ENCODE data around the gene NAT16. TPM values are rescaled to one million over a fixed set of nuclear protein-coding genes. Genes with fewer than 3 reads are reported as not detected.

Gene NAT16
- total RNA-seq, 1 donor from 2014 or later, result not detected

- no peaks in the 10 kb centered on the region for H3K27me3 Mint-ChIP-seq (ENCODE audit: low read depth)
- TF ChIP-seq, protein P1, sequence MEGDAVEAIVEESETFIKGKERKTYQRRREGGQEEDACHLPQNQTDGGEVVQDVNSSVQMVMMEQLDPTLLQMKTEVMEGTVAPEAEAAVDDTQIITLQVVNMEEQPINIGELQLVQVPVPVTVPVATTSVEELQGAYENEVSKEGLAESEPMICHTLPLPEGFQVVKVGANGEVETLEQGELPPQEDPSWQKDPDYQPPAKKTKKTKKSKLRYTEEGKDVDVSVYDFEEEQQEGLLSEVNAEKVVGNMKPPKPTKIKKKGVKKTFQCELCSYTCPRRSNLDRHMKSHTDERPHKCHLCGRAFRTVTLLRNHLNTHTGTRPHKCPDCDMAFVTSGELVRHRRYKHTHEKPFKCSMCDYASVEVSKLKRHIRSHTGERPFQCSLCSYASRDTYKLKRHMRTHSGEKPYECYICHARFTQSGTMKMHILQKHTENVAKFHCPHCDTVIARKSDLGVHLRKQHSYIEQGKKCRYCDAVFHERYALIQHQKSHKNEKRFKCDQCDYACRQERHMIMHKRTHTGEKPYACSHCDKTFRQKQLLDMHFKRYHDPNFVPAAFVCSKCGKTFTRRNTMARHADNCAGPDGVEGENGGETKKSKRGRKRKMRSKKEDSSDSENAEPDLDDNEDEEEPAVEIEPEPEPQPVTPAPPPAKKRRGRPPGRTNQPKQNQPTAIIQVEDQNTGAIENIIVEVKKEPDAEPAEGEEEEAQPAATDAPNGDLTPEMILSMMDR (IDR thresholded peaks at IDR 0.05), result no peak
- H3K4me3 Mint-ChIP-seq (ENCODE audit: unreplicated experiment), result peak overlapping the region; percentile 91
- peak overlapping the region; percentile 97 for H3K27ac Mint-ChIP-seq (ENCODE audit: unreplicated experiment)
- no peaks in the 10 kb centered on the region for H3K9me3 Mint-ChIP-seq (ENCODE audit: low read depth)
- peaks cover 97% of the 10 kb centered on the region for H3K4me1 Mint-ChIP-seq (ENCODE audit: low read depth)
- DNase-seq (ENCODE audit: low spot score), result no peak
- peaks cover 72% of the 10 kb centered on the region for H3K36me3 Mint-ChIP-seq (ENCODE audit: low read depth)
Observed at GRCh38 chr7:101129603-101130117, 50.4 kb downstream of the NAT16 start.

DNA sequence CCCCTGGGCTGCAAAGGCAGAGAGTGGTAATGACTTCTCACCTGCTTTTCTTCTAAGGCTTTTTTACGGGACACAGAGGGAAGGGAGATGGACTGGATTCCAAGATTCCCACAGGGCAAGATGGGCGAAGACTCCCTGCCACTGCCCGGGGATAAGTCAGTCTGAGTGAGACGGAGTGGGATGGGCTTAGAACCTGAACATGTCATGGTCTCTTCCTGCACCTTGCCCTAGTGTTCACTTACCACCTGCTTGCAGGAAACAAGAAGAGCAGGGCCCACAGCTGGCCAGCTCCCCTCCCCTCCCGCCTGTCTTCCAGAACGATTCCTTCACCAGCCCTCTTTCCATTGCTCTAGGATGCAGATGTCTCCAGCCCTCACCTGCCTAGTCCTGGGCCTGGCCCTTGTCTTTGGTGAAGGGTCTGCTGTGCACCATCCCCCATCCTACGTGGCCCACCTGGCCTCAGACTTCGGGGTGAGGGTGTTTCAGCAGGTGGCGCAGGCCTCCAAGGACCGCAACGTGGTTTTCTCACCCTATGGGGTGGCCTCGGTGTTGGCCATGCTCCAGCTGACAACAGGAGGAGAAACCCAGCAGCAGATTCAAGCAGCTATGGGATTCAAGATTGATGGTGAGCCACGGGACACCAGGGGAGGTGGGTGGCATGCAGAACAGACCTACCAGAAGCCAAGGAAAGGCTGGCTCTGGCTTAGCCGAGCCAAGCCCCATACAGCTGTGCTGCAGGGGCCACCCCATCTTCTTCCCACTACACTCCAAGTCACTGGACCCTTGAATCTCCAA is 51.9 kb downstream of the NAT16 start:
- peak overlapping the region; percentile 91 for H3K4me3 Mint-ChIP-seq (ENCODE audit: unreplicated experiment)

GRCh38 chr7:101127460-101128039 is 52.5 kb downstream of the NAT16 start:
- no peaks in the 10 kb centered on the region for H3K27me3 Mint-ChIP-seq (ENCODE audit: low read depth)
- no peaks in the 10 kb centered on the region for H3K9me3 Mint-ChIP-seq (ENCODE audit: low read depth)
- peaks cover 52% of the 10 kb centered on the region for H3K36me3 Mint-ChIP-seq (ENCODE audit: low read depth)
- H3K4me3 Mint-ChIP-seq (ENCODE audit: unreplicated experiment), result peak overlapping the region; percentile 91
- DNase-seq (ENCODE audit: low spot score), result no peak
- peak overlapping the region; percentile 97 for H3K27ac Mint-ChIP-seq (ENCODE audit: unreplicated experiment)
- H3K4me1 Mint-ChIP-seq (ENCODE audit: low read depth), result peaks cover 93% of the 10 kb centered on the region
- TF ChIP-seq, protein P1 (IDR thresholded peaks at IDR 0.05), result no peak

More for the DNA sequence above, 51.9 kb downstream of the NAT16 start:
- H3K27me3 Mint-ChIP-seq (ENCODE audit: low read depth), result no peaks in the 10 kb centered on the region
- no peak for DNase-seq (ENCODE audit: low spot score)
- peaks cover 59% of the 10 kb centered on the region for H3K36me3 Mint-ChIP-seq (ENCODE audit: low read depth)
- H3K4me1 Mint-ChIP-seq (ENCODE audit: low read depth), result peaks cover 93% of the 10 kb centered on the region
- TF ChIP-seq, protein P1 (IDR thresholded peaks at IDR 0.05), result no peak
- no peaks in the 10 kb centered on the region for H3K9me3 Mint-ChIP-seq (ENCODE audit: low read depth)
- peak overlapping the region; percentile 97 for H3K27ac Mint-ChIP-seq (ENCODE audit: unreplicated experiment)

GRCh38 chr7:101126651-101127459 is 53.2 kb downstream of the NAT16 start, which contains the start of gene SERPINE1:
TSS of gene SERPINE1 (plus strand) at chr7:101127104. CDS start at chr7:101128394, 1,290 bp downstream.
- Mint-ChIP-seq H3K4me3 (ENCODE audit: unreplicated experiment) (peak within 1 kb of the TSS; percentile 91), H3K36me3 (ENCODE audit: low read depth) (peaks cover 45% of the 10 kb centered on the region), H3K9me3 (ENCODE audit: low read depth) (no peaks in the 10 kb centered on the region), H3K27me3 (ENCODE audit: low read depth) (no peaks in the 10 kb centered on the region), H3K4me1 (ENCODE audit: low read depth) (peaks cover 93% of the 10 kb centered on the region), H3K27ac (ENCODE audit: unreplicated experiment) (peak within 1 kb of the TSS; percentile 97)
- peak; percentile 99 for DNase-seq (ENCODE audit: low spot score)
- TF ChIP-seq, protein P1 (IDR thresholded peaks at IDR 0.05), result peak; percentile 68
